H1 (cell line): ENCODE measurements around the gene EBNA1BP2. TPM values are rescaled to one million over a fixed set of nuclear protein-coding genes. Genes with fewer than 3 reads are reported as not detected.

ENCODE experiments used
- CTCF ChIA-PET: fragments of 300-600 bp; sonication (Branson Sonifier 250); formaldehyde crosslinking; loops from one replicate; lab custom pipeline; 2021; ENCODE audit not compliant: partially characterized antibody; lab: Charles Lee
- POLR2A ChIA-PET: fragments of 300-600 bp; sonication (Branson Sonifier 250); formaldehyde crosslinking; loops from one replicate; lab custom pipeline; 2021; ENCODE audit warnings: inconsistent platforms; ENCODE audit not compliant: partially characterized antibody; lab: Charles Lee
- DNase-seq, 2 experiments: peaks; one replicate each; pipeline versions ENCODE4 v3.0.0 to v3.0.0-alpha.2; 2010 to 2022; ENCODE audit warnings: low spot score in 2 of 2, low read depth in 1 of 2, mixed read lengths in 1 of 2
- FAIRE-seq: peaks from 2 replicates; lab custom pipeline; 2011; peaks lifted over from hg19 to GRCh38; lab: Jason Lieb, UNC
- H2AFZ ChIP-seq: 2 replicates; pipeline ENCODE4 v1.8.1; 2012; ENCODE audit warnings: low read length, inconsistent platforms
- H2AK5ac ChIP-seq: 2 replicates; pipeline ENCODE4 v1.6.1; 2013; ENCODE audit warnings: low read depth, low read length
- H2BK120ac ChIP-seq: replicated peaks from 2 replicates; pipeline ENCODE3; 2013; ENCODE audit warnings: low read depth, low read length, inconsistent platforms
- H2BK12ac ChIP-seq: 2 replicates; pipeline ENCODE4 v1.6.1; 2013; ENCODE audit warnings: low read depth, low read length
- H2BK15ac ChIP-seq: 2 replicates; pipeline ENCODE4 v1.6.1; 2013; ENCODE audit warnings: low read length
- H2BK20ac ChIP-seq: 2 replicates; pipeline ENCODE4 v1.6.1; 2013; ENCODE audit warnings: low read length
- H2BK5ac ChIP-seq: 2 replicates; pipeline ENCODE4 v1.6.1; 2013; ENCODE audit warnings: low read depth, low read length
- H3K14ac ChIP-seq: 2 replicates; pipeline ENCODE4 v1.6.1; 2013; ENCODE audit warnings: inconsistent platforms; ENCODE audit not compliant: insufficient read length
- H3K18ac ChIP-seq: 2 replicates; pipeline ENCODE4 v1.6.1; 2013; ENCODE audit warnings: low read length; ENCODE audit errors: extremely low read depth
- H3K23ac ChIP-seq: 2 replicates; pipeline ENCODE4 v1.6.1; 2013; ENCODE audit warnings: inconsistent platforms; ENCODE audit not compliant: insufficient read length
- H3K23me2 ChIP-seq: 2 replicates; pipeline ENCODE4 v1.6.1; 2013; ENCODE audit warnings: low read depth, low read length
- H3K27ac ChIP-seq: 2 replicates; pipeline ENCODE4 v1.6.1; 2011; ENCODE audit warnings: low read depth, low read length, inconsistent platforms
- H3K27me3 ChIP-seq, 4 experiments: replicated peaks in 1 of 4; 1 replicate in 1 of 4; 2 replicates in 3 of 4; pipeline versions ENCODE4 v1.6.1 to v1.8.1; 2011 to 2013; ENCODE audit warnings: low read length in 3 of 4, mild to moderate bottlenecking in 3 of 4, inconsistent platforms in 2 of 4, mixed read lengths in 2 of 4, moderate library complexity in 1 of 4; ENCODE audit not compliant: control insufficient read depth in 3 of 4, insufficient read depth in 3 of 4; ENCODE audit errors: extremely low read depth in 1 of 4
- H3K36me3 ChIP-seq, 4 experiments: 2 replicates each; pipeline versions ENCODE4 v1.6.1 to v1.8.1; 2011 to 2013; ENCODE audit warnings: mild to moderate bottlenecking in 4 of 4, low read length in 3 of 4, moderate library complexity in 2 of 4, control low read depth in 1 of 4, inconsistent platforms in 1 of 4; ENCODE audit not compliant: insufficient read depth in 4 of 4, control insufficient read depth in 2 of 4
- H3K4ac ChIP-seq: replicated peaks from 2 replicates; pipeline ENCODE3; 2013; ENCODE audit warnings: low read length, low read depth, mixed read lengths, inconsistent platforms; ENCODE audit not compliant: insufficient read length
- H3K4me1 ChIP-seq, 4 experiments: replicated peaks in 1 of 4; 1 replicate in 1 of 4; 2 replicates in 3 of 4; pipeline versions ENCODE4 v1.6.1 to v1.8.1; 2011 to 2013; ENCODE audit warnings: low read length in 3 of 4, inconsistent platforms in 2 of 4, mixed read lengths in 1 of 4; ENCODE audit not compliant: insufficient read depth in 4 of 4, control insufficient read depth in 3 of 4
- H3K4me2 ChIP-seq, 2 experiments: 2 replicates each; pipeline versions ENCODE4 v1.6.1 to v1.8.1; 2011 to 2013; ENCODE audit warnings: low read depth in 2 of 2, low read length in 2 of 2, control low read depth in 1 of 2, inconsistent platforms in 1 of 2, mild to moderate bottlenecking in 1 of 2; ENCODE audit not compliant: insufficient read depth in 1 of 2
- H3K4me3 ChIP-seq, 4 experiments: fragments of 200-600, 300-600 bp in 1 of 4; sonication (generic), shearing (Covaris generic), sonication (Bioruptor Twin) in 1 of 4; 2 replicates each; pipeline versions ENCODE4 v1.5.1 to v1.8.1; 2011 to 2016; ENCODE audit warnings: low read length in 4 of 4, low read depth in 3 of 4, control low read depth in 2 of 4, inconsistent platforms in 2 of 4, mild to moderate bottlenecking in 2 of 4, mixed read lengths in 1 of 4, moderate library complexity in 1 of 4; ENCODE audit not compliant: insufficient read depth in 2 of 4; ENCODE audit errors: extremely low read depth in 1 of 4
- H3K56ac ChIP-seq: replicated peaks from 2 replicates; pipeline ENCODE3; 2013; ENCODE audit warnings: low read depth, mild to moderate bottlenecking, mixed read lengths, low read length, inconsistent platforms; ENCODE audit not compliant: insufficient read length
- H3K79me1 ChIP-seq: 2 replicates; pipeline ENCODE4 v1.6.1; 2013; ENCODE audit warnings: low read depth, low read length, control low read depth
- H3K79me2 ChIP-seq, 2 experiments: 2 replicates each; pipeline versions ENCODE4 v1.6.1 to v1.8.1; 2012 to 2013; ENCODE audit warnings: low read length in 2 of 2, mild to moderate bottlenecking in 2 of 2, inconsistent platforms in 1 of 2; ENCODE audit not compliant: insufficient read depth in 2 of 2, control insufficient read depth in 1 of 2
- H3K9ac ChIP-seq, 4 experiments: replicated peaks in 1 of 4; 1 replicate in 1 of 4; 2 replicates in 3 of 4; pipeline versions ENCODE4 v1.6.1 to v1.8.1; 2011 to 2013; ENCODE audit warnings: low read depth in 3 of 4, low read length in 3 of 4, control low read depth in 2 of 4, mild to moderate bottlenecking in 2 of 4, moderate library complexity in 2 of 4, inconsistent platforms in 1 of 4; ENCODE audit errors: extremely low read depth in 1 of 4
- H3K9me3 ChIP-seq, 2 experiments: 2 replicates each; pipeline versions ENCODE4 v1.6.1 to v1.8.1; 2012 to 2013; ENCODE audit warnings: mild to moderate bottlenecking in 2 of 2, moderate library complexity in 2 of 2, control low read depth in 1 of 2, inconsistent platforms in 1 of 2, low read depth in 1 of 2, low read length in 1 of 2, mixed read lengths in 1 of 2; ENCODE audit not compliant: insufficient read depth in 2 of 2
- H4K20me1 ChIP-seq, 2 experiments: replicated peaks in 1 of 2; 2 replicates each; pipeline versions ENCODE3 to v1.8.1; 2011 to 2013; ENCODE audit warnings: inconsistent platforms in 2 of 2, low read length in 2 of 2, mild to moderate bottlenecking in 1 of 2; ENCODE audit not compliant: insufficient read depth in 2 of 2, control insufficient read depth in 1 of 2
- H4K5ac ChIP-seq: 2 replicates; pipeline ENCODE4 v1.6.1; 2013; ENCODE audit warnings: low read length, low read depth, mixed read lengths, inconsistent platforms; ENCODE audit not compliant: insufficient read length
- H4K8ac ChIP-seq: 2 replicates; pipeline ENCODE4 v1.8.0; 2013; ENCODE audit warnings: mild to moderate bottlenecking, moderate library complexity, low read length, inconsistent platforms; ENCODE audit not compliant: insufficient read depth; ENCODE audit errors: extremely low read depth
- H4K91ac ChIP-seq: replicated peaks from 2 replicates; pipeline ENCODE3; 2013; ENCODE audit warnings: low read length, mixed read lengths, inconsistent platforms; ENCODE audit not compliant: insufficient read length
- CEBPB ChIP-seq: IDR thresholded peaks from 2 replicates; pipeline ENCODE4 v1.6.1; 2012; ENCODE audit warnings: low read depth, low read length
- SIN3A ChIP-seq, 2 experiments: IDR thresholded peaks in 1 of 2; conservative IDR thresholded peaks in 1 of 2; 2 replicates each; pipeline ENCODE4 v1.6.1; 2011 to 2012; ENCODE audit warnings: low read length in 2 of 2, improper control_type of control experiment in 1 of 2, low read depth in 1 of 2, mild to moderate bottlenecking in 1 of 2
- WGBS, 2 experiments: shearing (Covaris generic) in 1 of 2; methylation state at CpG; one replicate each; pipeline versions ENCODE4 v1.1.6 to v1.1.7; 2013 to 2015; ENCODE audit warnings: low lambda C conversion rate in 2 of 2, mixed read lengths in 2 of 2, inconsistent platforms in 1 of 2, low coverage in 1 of 2, missing lambda C conversion rate in 1 of 2; ENCODE audit not compliant: insufficient replicate concordance in 2 of 2, insufficient coverage in 1 of 2, insufficient read length in 1 of 2; ENCODE audit errors: extremely low coverage in 1 of 2, missing lambda C conversion rate in 1 of 2; 5-methylcytosine and 5-hydroxymethylcytosine counted together
- polyA plus RNA-seq, 7 experiments: library from polyadenylated mRNA; depleted of rRNA in 3 of 7; stranded (reverse) in 5 of 7; unstranded in 2 of 7; fragments of >200 nt in 5 of 7; fragments of 200-250 nt in 2 of 7; gene quantifications; 1 replicate in 5 of 7; 2 replicates in 1 of 7; 4 replicates in 1 of 7; pipeline versions ENCODE4 v1.2.1 to v1.2.3, GENCODE V29; 2011 to 2013; ENCODE audit warnings: missing spikeins in 2 of 7, mixed read lengths in 2 of 7
- total RNA-seq: library from RNA; stranded (reverse); fragmentation: NEBNext Ultra II Directional; extraction: Animal tissue kit (Norgen Biotek cat#: 25700); gene quantifications from 2 replicates; pipeline ENCODE4 v1.2.1, GENCODE V29; 2021

Gene EBNA1BP2
- total and polyA plus RNA-seq, 2 of the 8 experiments (the other 6 are each of a cell fraction or from before 2014, with no cell fraction given) = 31.0 to 104 TPM

DNA sequence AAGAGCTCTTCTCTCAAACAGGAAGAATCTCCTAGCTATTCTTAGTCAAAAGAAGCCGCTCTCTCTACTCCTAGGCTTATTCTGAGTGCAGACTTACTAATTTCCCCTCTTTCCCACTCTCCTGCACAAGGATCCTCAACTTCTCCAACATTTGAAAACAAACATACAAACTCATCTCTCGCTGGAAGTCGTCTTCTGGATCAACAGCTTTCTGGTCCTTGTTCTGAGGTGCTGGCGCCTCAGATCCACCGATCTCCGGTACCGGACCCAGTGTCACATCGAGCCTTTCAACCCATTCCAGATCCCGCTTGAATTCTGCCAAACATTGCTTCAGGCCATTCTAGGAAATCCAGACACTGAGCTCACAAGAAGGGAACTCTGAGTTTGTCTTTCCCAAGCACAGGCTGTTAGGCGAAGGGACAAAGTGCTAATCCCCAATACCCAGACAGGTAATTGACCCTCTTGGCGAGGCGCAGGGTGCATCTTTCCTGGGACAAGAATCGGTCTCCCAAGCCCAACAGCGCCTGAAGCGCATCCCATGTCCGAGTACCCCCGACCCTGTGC, 696 bp downstream of the EBNA1BP2 start:
- Histone ChIP-seq H2AK5ac (no peak overlapping the region), H3K23me2 (peaks cover 6% of the 10 kb centered on the region), H2BK5ac (peak overlapping the region; percentile 45; the same call in 1 of the 2 replicates), H3K36me3 (peaks cover 0 to 38% (median 27%) of the 10 kb centered on the region in 4 experiments), H3K9me3 (no peaks in the 10 kb centered on the region), H4K20me1 (peaks cover 0 to 3% of the 10 kb centered on the region in 2 experiments), H3K27ac (0 out of 2 replicates have a peak overlapping the region, but pooled peaks have one; percentile 44), H3K9ac (peak overlapping the region in 3 of 4 experiments; percentile 68 to 78 (median 69); a peak in 6 of 7 replicates), H4K8ac (no peak overlapping the region), H2AFZ (no peak overlapping the region), H3K4me2 (peak overlapping the region; percentile 87 to 91), H3K18ac (no peak overlapping the region), H4K5ac (no peak overlapping the region), H2BK20ac (no peak overlapping the region), H3K56ac (no peak overlapping the region), H3K79me1 (peaks cover 5% of the 10 kb centered on the region), H3K14ac (no peak overlapping the region), H3K4me3 (peak overlapping the region; percentile 81 to 94 (median 85)), H3K27me3 (peaks cover 0 to 2% (median 0%) of the 10 kb centered on the region in 4 experiments; a peak in 2 of 7 replicates), H3K4ac (no peak overlapping the region), H3K23ac (no peak overlapping the region), H2BK15ac (no peak overlapping the region), H2BK12ac (no peak overlapping the region), H4K91ac (no peak overlapping the region), H3K4me1 (no peaks in the 10 kb centered on the region), H2BK120ac (no peak overlapping the region), H3K79me2 (peaks cover 2 to 16% of the 10 kb centered on the region in 2 experiments)
- POLR2A ChIA-PET = interaction anchor here (1.2 to 1.6 kb wide), 3 partner anchors 10 to 54 kb away, joined by 3 to 5 read pairs (median 3); no protein-coding TSS in a partner anchor
- CTCF ChIA-PET = interaction anchor here (0.5 to 1.5 kb wide), 3 partner anchors 56 to 393 kb away, joined by 3 to 4 read pairs (median 3); no protein-coding TSS in a partner anchor
- no peak for TF ChIP-seq CEBPB
- no peak for TF ChIP-seq SIN3A (conservative IDR thresholded peaks at IDR 0.05 in 1 of 2, IDR thresholded peaks at IDR 0.05 in 1 of 2; ENCODE audit: low read depth in 1 of 2, low read length in 2 of 2)
- WGBS, 2 experiments = 30% methylated on average over 17 of the region's 17 CpGs; no CpG with 5 or more reads in 1 of the 2 experiments
- no peak for FAIRE-seq
- DNase-seq = no peak
